NCI-H526 treated with DMSO at 0.1 percent for 48 hours (cell line): ENCODE results near the gene E2F3.
"Not testable (repeated sequence)": the region's sequence is repeated elsewhere in the genome, so short reads cannot be mapped to it uniquely, and the experiment has no call there.

Experiments used
- DNase-seq: peaks from one replicate; lab custom pipeline; 2025; lab: John Stamatoyannopoulos, UW

Gene E2F3

DNA sequence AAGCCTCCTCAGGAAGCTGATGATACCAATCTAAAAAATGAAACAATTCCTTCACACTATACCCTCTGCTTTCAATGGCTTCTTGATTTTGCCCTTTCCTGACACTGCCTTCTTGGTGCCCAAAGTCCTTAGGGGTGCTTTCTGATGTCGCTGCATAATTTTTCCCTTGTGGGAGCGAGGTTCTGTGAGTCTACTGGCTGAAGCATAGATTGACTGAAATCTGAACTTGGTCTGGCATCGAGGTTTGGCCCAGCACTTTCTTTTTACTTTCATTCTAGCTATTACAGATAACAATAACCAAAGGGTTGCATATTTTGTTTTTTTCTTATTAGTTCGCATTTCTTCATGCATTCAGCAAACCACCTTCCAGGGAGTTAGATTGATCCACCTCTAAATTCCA is 65.8 kb downstream of the E2F3 start:
- no peak for DNase-seq

DNA sequence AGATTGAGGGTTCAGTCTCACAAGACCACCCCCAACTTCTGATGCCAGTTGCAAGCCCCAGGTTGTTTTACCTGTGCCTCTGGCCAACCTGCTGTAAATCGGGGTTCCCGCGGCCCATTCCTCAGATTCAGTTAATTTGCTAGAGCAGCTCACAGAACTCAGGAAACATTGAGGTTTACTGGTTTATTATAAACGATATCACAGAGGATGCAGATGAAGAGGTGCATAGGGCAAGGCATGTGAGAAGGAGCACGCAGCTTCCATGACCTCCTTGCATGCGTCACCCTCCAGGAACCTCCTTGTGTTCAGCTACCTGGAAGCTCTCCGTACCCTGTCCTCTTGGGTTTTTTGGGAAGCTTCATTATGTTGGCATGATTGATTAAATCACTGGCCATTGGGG is 66.5 kb downstream of the E2F3 start:
- no peak for DNase-seq

DNA sequence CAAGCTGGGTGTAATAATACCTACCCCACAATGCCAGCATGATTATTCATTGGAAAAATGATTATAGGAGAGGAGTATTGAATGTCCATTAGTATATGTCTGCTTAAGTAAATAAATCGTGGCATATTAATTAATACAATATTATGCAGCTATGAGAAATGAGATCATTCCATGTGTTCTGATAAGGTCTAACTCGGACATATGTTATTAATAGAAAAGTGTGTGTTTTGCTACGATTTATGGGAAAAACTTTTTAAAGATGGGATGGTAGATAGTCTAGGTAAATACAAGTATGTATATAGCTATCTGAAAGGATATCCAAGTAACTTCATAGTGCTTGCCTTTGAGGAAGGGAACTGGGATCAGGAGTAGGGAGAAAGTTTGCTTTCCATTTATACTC is 71.1 kb downstream of the E2F3 start:
- no peak for DNase-seq

DNA sequence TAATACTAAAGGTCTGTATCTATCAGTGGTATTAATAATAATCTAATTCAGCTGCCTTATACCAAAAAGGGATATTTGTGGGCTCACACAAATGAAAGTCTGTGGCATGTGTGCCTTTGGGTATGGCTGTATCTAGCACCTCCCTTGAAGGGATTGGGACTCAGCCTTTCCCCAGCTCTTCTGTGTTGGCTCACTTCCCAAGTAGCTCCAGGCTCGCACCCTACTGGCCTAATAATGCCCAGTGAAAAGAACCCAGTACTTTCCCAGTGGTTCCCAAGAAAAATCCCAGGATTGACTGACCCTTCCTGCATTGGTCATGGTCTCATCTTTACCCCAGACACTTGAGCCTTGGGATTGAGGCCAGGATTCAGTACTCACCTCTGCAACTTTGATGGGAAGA is 71.8 kb downstream of the E2F3 start:
- DNase-seq, result no peak

DNA sequence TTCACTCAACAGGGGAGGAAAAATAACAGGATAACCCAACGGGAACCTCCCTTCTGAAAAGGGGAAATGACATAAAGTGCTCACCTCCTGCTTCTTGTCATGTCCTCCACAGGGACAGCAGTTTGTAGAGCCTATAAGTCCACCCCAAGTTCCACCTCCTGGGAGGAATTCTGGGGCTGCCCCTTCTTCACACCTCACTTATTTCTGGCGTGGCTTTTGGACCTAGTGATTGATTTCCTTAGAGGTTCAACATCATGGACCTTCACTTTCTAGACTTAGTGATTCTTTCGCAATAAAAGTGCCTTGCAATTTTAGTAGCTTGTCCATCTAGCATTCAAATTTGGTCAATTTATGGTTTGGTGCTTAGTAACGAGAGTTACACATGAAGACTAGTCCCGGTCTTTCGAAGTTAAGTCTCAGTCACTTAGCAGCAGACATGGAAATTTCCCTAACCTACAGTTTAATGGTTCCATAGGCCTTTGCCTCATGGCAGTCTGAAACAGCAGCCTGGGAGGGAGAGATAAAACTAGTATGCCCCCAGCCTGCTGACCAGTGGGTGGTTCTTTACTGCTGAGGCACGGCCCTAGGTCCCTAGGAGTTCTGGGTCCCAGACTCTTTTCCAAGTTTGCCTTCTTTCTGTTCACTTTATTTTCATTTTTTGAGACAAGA is 73.3 kb downstream of the E2F3 start:
- no peak for DNase-seq

DNA sequence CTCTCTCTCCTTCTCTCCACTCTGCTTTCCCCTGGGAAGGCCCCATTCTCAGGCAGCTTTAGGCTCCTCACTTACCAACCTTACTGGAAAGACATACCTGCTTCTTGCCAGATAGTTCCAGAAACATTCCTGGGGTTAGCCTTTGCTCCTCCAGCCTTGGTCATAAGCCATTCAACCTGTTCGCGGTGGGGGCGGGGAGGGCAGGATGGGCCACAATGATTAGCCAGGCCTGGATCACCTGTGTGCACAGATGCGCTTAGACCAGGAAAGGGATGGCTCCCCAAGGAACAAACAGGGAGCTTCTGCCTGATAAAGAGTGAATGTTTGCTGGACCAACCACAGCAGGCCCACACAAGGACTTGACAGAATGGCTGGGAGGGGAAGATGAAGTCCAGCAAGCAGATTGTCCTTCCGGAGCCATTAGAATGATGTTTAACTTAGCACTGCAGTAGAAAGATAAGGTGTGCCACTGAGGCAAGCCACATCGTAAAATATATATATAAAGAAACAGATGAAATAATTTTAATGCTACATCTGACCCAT is 74.9 kb downstream of the E2F3 start:
- no peak for DNase-seq

DNA sequence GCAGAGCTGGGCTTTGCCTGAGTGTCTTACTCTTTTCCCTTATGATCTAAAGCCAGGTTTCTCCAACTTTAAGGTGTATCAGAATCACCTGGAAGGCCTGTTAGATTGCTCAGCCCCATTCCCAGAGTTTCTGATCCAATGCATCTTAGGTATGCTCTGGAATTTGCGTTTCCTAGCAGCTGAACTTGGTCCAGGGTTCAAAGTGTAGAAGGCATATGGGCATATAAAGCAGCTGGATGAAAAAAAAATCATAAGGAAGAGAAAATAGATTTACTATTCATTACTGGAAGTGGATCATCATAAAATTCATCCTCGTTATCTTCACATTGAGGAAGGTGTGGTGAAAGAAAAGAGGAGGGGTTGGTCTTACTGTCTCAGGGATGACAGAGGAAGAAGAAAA is 75.8 kb downstream of the E2F3 start:
- no peak for DNase-seq

DNA sequence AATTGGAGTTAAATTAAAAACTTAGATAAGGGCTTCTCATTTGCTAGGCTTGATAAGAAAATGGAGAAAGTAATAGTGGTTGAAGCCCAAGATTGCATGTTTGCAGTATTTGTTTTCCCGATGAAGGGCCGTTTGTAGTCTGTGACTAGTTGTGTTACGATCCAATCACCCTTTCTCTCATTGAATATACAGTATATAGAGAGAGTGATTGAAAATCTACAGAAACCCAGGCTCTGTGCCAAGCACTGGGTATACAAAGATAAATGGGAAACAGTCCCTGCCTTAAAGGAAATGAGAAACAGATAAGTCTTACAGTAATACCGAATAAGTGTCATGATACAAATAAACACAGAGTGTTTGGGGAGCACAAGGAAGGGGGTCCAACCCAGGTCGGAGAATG is 77.4 kb downstream of the E2F3 start:
- no peak for DNase-seq

DNA sequence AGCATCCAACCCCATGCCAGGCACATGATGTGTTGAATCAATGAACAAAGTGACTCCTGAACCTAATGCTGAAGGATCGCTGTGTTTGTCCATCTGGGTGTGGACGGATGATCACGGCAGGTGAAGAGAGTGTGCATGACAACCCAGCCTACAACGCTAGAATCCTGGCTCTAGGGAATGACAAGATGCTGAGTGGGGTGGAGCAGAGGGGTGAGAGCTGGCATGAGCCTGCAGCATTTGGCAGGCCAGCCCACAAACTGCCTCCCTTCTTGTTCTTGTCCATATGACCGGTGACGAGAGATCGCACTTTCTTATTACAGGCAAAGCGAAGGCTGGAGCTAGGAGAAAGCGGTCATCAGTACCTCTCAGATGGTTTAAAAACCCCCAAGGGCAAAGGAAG is 77.8 kb downstream of the E2F3 start:
- DNase-seq, result no peak

DNA sequence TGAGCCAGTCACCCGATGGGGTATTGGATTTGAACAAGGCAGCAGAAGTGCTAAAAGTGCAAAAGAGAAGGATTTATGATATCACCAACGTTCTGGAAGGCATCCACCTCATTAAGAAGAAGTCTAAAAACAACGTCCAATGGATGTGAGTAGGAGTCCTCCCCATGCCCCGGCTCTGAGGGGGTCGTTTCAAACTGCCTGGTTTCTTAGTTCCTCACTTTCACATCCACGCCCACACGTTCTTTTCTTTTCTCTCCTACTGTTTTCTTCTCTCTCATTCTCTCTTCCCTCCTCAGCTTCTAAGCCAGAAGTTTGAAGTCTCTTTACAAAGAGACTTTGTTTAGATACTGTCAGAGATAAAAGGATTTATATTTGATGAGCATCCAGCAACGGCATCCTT is 79.6 kb downstream of the E2F3 start:
- no peak for DNase-seq

DNA sequence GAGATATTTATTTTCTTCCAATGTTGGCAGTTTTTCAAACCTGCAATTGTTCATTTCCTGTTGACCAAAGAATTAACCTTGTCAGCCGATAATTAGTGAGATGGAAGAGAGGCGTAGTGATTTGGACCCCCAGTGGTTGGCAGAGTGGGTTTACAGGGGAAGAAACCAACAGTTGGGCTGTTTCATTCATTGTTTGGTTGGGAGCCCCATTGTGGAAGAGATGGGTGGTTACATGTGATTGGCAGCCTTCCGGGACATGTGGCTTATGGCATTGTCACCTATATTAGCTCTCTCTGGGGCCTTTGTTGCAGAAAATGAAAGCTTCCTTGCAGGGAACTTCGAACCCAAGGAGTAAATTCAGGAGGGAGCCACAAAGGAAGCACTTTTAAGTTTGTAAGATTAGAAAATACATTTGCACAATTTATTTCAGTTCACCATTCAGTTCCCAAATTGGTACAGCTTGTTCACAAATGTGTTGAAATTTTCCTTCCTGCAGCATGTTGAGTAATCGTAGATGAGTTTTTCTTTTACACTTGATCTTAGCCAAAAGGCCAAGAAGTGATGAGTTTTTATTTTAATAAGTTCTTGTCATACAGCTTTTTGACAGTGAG is 82.3 kb downstream of the E2F3 start:
- no peak for DNase-seq

DNA sequence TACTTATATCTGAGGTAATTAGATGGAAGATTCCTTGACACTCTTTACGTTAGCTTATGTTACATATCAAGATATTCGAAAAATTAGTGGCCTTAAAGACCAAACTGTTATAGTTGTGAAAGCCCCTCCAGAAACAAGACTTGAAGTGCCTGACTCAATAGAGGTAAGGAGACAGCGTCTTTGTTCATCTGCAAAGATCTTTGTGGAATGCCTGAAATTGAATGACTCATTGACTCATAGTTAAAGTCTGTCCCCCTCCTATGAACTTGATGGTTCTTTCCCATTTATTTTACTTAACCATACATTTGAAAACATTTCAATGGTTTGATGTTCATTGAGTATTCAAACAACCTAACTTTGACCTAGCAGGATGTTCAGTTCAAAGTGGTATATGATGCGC is 85.0 kb downstream of the E2F3 start:
- DNase-seq, result no peak

DNA sequence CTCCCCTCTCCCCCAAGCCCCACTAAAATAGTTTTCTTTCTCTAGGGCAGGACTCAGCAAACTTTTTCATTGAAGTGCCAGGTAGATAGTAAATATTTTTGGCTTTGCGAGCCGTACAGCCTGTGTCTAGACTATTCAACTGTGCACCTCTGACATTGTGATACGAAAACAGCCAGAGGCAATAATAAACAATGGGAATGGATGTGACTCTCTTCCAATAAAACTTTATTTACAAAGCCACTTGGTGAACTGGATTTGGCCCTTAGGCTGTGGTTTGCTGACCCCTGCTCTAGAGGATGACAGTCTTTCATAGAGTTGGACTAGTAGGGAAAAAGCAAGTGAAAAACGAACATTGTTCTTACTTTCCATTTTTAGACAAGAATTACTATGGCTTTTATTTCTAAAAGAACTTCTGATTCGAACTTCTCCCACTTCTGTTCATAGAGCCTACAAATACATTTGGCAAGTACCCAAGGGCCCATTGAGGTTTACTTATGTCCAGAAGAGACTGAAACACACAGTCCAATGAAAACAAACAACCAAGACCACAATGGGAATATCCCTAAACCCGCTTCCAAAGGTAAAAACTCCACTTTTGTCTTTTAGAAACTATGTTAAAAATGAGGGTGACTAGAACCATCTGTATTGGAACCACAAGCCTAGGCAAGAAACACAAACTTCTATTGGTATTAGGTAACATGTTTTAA is 86.1 kb downstream of the E2F3 start:
- no peak for DNase-seq

DNA sequence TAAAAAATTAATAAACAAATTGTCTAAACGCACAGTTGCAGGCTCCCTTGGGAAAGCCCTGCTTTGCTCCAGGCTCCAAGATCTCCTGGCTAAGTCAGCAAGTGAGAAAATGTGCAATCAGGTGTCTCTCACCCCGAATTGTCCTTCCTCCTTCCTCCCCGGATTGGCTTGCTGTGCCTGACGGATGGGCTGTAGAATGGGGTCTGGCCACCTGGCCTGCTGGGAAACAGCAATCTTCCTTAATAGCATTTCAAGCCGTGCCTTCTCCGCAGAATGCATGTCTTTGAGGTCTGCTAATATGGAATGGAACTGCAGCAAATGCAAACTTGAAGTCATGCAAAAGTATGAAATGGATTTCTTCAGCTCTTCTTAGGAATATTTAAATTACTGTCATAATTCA is 88.9 kb downstream of the E2F3 start:
- no peak for DNase-seq

DNA sequence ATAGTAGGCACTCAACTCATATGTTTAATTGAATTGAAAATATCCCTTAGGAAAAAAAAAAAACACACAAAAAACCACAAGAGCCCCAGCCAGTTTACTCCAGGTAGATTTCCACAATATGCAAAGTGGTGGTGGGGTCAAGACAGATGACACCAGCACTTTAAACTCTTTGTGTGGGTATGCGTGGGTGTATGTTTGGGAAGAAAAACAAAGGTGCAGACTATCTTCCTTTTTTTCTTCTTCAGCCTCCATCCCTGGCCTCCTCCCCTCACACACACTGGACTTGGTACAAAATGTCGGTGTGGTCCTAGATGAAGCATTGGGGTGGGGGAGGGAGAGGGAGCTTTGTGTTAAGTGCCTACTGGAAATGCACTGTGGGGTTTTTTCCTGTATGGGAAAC is 90.4 kb downstream of the E2F3 start:
- DNase-seq, result no peak

DNA sequence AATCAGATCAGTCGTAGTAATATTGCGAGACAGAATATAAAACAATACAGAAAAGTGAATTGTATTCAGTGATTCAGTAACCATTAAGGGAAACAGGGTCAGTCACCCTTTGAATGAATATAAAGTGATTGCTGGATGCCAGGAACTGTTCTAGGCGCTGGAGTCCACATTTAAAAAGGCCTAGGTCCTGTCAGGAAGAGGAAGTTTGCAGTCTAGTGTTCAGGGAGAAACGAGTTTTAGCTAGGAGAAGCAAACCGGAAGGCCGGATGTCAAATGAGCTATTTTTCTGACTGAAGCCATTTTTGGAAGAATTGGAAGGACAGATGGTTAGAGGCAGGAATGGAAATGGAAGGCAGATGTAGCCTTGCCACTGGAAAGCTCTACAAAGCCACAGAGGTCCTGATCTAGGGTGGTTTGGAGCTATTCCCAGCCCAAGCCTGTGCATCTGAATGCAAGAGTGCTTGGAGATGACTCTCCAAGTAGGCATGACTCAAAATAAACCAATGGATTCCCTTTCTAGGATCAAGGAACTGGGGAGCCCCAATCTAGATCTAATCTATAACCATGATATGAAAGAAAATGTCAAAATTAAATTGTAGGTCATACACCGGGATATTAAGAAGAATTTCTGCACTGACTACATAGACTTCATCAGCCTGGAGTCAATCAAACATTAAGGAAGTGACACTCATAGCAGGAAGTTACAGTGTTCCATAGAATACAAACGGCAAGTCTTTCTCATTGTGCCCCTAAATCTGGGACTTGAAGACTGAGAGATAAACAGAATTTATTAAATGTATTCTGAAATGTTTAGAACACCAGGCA is 95.7 kb downstream of the E2F3 start:
- no peak for DNase-seq

DNA sequence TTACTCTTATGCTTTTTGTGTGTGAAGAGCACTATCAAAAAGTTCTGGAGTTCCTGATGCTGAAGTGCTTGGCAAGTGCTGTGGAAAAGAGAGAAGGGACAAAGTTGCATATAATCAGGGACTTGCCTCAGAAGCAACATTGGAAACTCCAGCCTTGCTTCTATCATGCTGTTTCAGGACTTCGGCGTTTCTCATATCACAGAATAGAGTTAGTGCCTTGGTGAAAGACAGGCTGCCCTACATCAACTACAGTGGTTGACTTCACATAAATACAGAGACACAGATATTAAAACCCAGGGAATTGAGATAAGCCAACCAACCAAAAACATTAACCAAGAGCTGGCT is 96.3 kb downstream of the E2F3 start:
- DNase-seq, result no peak

DNA sequence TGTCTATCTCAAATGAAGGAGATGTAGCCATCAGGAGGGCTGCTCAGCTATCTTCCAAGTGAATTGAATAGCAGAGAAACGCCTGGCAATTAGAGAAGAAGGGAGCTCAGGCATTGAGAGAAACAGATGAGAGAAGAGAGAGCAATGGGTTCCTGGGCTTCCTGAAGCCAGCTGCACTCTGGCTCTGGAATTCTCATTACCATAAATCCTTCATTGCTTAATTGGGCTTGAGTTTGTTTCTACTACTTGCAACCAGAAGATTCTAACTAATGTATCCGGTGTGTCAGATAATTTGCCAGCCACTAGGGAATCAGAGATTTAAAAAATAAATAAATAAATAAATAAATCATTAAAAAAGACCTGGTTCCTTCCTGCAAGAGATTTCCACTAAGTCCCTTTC is 107.5 kb downstream of the E2F3 start:
- DNase-seq, result no peak

DNA sequence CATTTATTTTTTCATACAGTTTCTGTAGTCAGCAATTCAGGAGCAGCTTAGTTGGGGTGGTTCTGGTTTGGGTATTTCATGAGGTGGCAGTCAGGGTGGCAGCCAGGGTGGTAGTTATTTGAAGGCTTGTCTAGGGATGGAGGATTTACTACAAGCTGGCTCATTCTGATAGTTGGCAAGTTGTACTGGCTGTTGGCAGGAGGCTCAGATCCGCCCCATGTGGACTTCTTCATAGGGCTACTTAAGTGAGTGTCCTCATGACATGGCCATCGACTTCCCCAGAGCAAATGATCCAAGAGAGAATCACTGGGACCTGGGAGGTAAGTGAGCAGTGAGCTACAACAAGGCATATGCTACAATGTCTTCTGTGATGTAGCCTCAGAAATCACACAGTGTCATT is 110.2 kb downstream of the E2F3 start:
- DNase-seq, result no peak

DNA sequence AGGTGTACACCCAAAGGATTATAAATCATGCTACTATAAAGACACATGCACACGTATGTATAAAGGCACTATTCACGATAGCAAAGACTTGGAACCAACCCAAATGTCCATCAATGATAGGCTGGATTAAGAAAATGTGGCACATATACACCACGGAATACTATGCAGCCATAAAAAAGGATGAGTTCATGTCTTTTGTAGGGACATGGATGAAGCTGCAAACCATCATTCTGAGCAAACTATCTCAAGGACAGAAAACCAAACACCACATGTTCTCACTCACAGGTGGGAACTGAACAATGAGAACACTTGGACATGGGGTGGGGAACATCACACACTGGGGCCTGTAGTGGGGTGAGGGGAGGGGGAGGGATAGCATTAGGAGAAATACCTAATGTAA is 123.5 kb downstream of the E2F3 start:
- DNase-seq, result not testable (repeated sequence)

DNA sequence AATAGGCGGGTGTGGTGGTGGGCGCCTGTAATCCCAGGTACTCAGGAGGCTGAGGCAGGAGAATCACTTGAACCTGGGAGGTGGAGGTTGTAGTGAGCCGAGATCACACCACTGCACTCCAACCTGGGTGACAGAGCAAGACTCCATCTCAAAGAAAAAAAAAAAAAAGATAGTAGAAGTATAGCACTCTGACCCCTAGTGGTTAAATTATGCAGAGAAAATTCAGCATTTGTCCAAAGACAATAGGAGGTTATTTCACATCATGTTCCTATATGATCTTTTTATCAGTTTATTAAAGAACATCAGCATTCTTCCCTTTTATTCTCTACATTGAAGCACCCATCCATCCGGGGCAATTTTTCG is 127.4 kb downstream of the E2F3 start:
- DNase-seq, result peak; percentile 61

DNA sequence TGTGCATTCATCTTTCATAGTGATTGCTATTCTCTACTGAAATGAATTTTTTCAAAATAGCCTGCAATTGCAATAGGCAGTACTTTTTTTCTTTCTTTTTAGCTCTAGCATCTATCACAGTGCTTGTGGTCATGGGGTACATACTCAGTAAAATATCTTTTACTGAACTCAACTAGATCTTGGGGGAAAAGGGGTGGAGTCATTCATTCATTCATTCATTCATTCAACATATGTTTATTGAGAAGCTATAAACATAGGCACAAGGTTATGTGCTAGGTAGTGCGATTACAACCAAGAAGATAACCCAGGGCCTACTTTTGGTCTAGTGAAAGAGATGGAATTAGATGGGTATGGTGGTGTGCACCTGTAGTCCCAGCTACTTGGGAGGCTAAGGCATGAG is 131.2 kb downstream of the E2F3 start:
- no peak for DNase-seq
